GM12801 (cell line): ENCODE results near the gene CDC37.

Source experiments
- CTCF ChIP-seq: IDR thresholded peaks from one replicate; pipeline ENCODE4 v1.5.1; 2011; ENCODE audit warnings: control low read depth; ENCODE audit not compliant: insufficient read length; ENCODE audit errors: extremely low read depth

Gene CDC37

GRCh38 chr19:10432736-10433130 lies 29.4 kb upstream of the CDC37 start:
- no peak for TF ChIP-seq CTCF

GRCh38 chr19:10431943-10432735 lies 28.8 kb upstream of the CDC37 start:
- no peak for TF ChIP-seq CTCF

- no peak for TF ChIP-seq CTCF
Observed at GRCh38 chr19:10431254-10431942, 28.1 kb upstream of the CDC37 start.

- no peak for TF ChIP-seq CTCF
Observed at GRCh38 chr19:10430505-10431253, 27.3 kb upstream of the CDC37 start.

GRCh38 chr19:10428996-10429381 lies 25.6 kb upstream of the CDC37 start:
- no peak for TF ChIP-seq CTCF

- TF ChIP-seq CTCF: no peak
Observed at GRCh38 chr19:10427169-10427568, 23.8 kb upstream of the CDC37 start.

GRCh38 chr19:10424011-10424637 lies 20.8 kb upstream of the CDC37 start:
- TF ChIP-seq CTCF: no peak
